LHCN-M2 (cell line): ENCODE measurements around the gene TNFRSF1A. TPM values are rescaled to one million over a fixed set of nuclear protein-coding genes. Genes with fewer than 3 reads are reported as not detected.
A peak's percentile ranks its signal among the peaks of the same experiment; 100 is the strongest.

Source experiments
- DNase-seq: peaks from one replicate; pipeline ENCODE4 v3.0.0-alpha.2; 2012; ENCODE audit warnings: low read depth
- total RNA-seq: library from RNA; depleted of rRNA; stranded (reverse); fragments of >200 nt; gene quantifications from 2 replicates; pipeline ENCODE4 v1.2.3, GENCODE V29; 2014

Gene TNFRSF1A
- total RNA-seq, 1 experiment from 2014 or later, result 233 TPM

DNA sequence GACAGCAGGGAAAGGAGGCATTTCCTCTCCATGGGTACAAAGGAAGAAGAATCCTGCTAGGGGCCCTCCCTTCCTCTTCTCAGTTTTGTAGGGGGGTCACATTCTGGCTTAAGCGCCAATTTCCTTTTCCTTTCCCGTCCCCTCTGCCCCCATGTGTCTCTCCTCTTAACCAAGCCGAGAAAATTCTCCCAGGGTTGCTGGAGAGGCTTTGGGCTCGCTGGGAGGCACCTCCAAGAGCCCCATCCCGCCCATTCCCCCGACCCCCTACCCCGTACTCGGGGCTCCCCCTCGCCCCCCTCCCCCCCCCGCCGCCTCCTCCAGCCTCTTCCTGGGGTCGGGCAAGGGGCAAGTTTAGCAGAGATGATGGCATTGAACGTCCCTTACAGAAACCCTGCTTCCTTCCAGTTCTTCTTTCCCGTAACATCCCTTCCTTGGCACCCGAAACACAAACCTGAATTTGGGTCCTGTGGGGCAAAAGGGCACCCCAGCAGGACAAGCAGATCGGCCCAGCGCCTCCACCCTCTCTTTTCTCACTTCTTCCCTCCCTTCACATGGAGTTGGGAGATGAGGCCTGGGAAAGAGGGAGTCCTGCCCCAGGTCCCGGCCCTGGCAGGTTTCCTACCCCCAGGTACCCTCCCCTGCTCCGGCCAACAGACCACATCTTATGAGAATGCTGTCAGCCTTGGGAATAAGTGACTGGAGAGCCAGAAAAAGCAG is 17.7 kb downstream of the TNFRSF1A start:
- no peak for DNase-seq

DNA sequence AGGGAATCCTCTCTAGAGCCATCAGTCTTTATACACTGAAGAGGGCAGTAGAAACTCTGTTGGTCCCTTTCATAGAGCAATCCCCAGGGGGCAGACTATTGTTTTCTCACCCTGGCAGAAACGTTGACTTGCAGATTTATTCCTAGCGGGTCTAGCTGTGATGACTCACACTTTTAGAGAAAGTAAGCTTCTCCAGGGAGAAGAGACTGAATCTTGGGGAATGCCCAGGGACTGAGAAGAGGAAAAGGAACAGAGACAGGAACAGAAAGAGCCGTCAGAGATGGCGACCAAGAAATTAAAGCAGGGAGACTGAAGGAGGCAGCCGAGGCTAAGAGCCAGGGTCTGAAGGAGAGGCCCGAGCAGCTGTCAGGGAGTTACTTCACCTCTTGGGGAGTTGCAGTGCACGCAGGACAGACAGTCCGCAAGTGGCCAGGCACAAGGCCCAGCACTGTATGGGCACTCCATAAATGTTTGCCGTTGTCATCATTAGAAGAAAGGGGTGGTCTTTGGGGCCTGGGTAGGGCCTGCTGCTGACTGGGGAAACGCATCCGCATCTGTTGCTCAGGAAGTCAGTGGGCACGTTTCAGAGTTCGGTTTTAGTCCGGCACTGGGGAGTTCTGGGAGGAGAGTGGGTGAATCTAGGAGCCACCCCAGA is 18.4 kb downstream of the TNFRSF1A start:
- DNase-seq, result peak; percentile 98

DNA sequence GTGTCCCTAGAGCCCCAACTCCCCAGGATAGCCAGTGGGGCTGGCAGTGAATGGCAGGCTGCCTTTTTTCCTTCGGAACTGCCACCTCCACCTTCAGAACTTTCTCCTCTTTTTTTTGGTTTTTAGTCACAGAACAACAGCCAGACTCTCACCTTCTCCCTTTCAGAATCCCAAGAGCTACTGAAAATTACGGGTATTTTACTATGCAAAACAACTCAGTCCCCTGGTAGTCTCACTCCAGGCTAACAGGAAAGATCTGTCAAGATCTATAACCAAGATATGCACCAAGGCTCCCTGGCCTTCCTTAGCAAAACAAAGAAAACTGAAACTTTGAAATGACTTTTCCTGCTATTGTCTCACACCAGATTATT is 18.9 kb downstream of the TNFRSF1A start:
- DNase-seq, result no peak

DNA sequence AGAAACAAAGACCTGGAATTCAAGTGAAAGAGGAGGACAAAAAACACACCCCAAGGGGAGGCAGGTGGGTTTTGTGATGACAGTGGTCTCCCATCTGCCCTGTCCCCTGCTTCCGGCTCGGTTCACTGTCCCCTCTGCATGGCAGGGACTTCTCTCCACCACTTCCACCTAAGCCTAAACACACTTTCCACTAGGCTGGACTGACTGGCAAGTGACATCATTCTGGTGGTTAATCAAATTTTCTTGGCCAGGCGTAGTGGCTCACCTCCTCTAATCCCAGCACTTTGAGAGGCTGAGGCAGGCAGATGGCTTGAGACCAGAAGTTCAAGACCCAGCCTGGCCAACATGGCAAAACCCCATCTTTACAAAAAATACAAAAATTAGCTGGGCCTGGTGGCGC is 19.5 kb downstream of the TNFRSF1A start:
- no peak for DNase-seq

DNA sequence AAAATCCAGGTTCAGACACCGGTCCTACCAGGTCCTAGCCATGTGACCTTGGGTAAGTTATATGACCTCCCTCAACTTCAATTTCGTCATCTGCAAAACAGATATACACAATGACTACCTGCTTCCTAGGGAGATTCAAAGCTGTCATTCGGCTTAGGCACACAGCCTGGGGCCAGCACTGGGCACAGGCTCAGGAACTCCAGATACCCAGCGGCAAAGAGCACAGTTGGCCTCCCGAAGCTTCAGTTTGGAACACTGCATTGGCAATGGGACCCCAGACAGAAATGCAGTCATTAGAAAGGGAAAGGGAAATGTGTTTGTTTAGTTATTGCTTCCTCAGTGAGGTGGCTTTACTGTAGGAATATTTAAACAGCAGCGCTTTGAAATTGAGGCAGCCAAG is 20.0 kb downstream of the TNFRSF1A start:
- no peak for DNase-seq

DNA sequence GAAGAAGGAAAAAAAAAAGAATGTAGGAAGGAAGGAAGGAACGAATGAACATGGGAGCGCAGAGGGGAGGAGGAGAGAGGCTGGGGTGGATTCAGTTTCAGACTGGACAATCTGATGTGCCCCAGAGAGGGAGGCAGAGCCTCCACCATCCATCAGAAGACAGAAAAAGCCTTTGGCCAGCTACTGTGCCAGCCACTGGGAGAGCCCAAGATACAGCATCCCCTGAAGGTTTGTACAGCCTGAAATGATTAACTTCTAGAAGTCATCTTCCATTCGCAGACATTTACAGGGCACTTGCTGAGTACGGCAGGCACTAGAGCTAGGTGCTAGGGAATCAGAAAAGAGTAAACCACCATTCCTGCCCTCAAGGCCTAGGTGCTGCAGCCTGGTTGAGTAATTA is 22.4 kb downstream of the TNFRSF1A start:
- DNase-seq, result no peak

DNA sequence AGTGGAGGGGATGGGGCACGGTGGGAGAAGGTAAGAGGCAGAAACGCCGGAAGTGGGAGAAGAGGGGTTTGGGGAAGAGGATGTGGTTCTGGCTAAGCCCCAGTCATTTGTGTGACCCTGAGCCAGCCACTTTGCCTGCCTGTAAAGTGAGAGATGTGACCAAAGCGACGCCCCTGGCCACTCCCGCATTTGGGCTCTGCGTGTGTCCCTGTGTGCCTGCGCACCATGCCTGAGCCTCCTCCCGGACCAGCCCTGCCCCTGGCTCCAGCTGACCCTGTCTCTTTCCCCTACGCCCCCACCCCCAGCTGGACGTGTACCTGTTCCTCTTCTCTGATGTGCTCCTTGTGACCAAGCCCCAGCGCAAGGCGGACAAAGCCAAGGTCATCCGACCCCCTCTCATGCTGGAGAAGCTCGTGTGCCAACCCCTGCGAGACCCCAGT is 23.4 kb downstream of the TNFRSF1A start:
- no peak for DNase-seq

DNA sequence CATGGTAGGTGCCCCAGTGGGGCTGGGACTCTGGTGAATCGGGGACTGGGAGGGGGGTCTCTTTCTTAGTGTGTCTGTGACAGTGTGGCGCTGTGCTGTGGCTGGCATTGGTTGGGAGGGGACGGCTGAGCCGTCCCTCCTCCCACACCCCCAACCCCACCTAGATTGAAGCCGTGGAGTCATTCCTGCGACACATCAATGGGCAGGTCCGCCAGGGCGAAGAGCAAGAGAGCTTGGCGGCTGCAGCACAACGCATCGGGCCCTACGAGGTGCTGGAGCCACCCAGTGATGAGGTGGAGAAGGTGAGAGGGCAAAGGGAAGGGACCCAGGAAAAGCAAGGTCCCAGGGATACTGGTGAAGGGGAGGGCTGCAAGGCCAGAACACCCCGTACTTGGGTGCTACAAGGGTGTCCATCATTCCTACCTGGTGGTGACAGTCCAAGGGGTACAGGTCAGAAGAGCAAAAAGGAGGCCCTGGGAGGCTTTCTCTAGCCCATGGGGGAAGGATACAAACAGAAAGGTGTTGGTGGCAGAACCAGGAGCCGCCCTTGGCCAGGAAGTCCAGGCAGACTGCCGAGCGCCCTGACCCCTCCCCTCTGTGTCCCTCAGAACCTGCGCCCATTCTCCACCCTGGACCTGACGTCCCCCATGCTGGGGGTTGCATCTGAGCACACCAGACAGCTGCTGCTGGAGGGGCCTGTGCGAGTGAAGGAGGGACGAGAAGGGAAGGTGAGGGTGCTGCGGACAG is 24.0 kb downstream of the TNFRSF1A start:
- no peak for DNase-seq

DNA sequence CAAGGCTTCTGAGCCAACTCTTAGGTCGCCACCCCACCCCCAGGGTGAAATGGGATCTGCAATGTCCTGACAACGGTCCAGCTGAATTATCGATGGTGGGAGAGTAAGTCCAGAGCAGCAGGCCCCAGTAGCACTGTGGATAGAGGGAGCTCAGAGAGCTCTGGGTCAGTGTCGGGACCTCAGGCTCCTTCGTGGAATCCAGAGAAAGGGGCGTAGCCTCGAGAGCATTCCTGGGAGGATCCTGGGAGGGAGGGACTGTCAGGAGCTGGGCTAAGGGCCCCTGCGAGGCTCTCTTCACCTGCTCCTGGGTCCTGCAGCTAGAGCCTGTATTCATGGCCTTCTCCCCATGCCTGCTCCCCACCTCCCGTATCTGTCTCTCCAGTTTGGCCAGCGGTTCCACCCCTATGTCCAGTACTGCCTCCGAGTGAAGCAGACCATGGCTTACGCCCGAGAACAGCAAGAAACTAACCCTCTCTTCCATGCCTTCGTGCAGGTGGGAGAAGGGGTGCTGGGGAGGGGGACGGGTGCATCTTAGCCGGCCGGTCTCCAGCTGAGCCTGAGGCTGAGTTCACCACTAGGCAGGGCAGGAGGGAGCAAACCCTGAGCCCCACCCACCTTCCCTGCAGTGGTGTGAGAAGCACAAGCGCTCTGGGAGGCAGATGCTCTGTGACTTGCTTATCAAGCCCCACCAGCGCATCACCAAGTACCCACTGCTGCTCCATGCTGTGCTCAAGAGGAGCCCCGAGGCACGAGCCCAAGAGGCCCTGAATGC is 24.8 kb downstream of the TNFRSF1A start:
- no peak for DNase-seq

DNA sequence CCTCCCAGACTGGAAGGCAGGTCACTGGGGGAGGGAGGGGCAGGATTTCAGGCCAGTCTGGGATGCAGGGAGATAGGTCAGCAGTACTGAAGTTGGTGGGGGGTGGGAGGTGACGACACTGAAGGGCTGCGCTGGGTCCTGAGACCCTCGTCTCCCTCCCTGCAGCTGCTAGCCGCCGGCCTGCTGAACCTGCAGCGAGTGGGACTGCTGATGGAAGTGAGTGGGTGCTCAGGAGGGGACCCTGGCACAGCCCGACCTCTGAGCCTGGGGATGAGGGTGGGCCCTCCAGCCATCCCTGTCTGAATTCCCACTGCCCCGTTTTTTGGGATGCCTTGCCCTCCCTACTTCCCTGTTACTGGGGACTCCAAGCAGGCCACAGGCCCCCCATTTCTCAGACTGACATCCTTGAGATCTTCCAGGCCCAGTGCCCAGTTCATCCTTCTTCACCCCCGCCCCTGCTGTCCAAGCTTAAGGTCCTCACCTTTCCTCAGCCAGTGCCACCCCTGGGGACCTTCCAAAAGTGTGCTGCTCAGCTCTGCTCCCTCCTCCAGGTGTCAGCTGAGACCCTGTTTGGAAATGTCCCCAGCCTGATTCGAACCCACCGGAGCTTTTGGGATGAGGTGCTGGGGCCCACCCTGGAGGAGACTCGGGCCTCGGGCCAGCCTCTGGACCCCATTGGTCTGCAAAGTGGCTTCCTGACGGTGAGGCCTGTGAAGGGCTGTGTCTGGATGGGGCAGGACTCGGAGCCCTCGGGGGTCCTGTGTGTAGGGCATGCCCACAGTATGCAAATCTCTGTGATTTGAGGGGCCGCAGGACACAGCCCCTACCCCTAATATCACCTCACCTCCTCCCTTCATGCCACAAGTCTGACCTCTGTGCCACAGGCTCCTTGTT is 25.9 kb downstream of the TNFRSF1A start:
- DNase-seq, result no peak

DNA sequence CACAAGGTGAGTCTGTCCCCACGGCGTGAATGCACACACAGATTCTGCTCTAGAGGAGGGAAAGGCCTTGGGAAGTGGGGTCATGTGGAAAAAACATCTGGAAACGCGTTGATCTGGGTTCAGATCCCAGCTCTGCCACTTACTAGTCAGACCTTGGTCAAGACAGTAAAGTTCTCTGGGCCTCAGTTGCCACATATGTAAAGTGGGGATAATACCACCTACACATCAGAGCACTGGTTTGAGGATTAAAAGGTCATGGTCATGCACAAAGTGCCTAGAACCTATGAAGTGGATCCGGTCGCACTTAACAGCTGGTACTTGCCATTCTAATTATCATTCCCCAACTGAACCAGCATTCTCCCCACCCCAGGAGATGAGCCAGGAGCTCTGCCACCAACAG is 26.7 kb downstream of the TNFRSF1A start:
- DNase-seq, result no peak

DNA sequence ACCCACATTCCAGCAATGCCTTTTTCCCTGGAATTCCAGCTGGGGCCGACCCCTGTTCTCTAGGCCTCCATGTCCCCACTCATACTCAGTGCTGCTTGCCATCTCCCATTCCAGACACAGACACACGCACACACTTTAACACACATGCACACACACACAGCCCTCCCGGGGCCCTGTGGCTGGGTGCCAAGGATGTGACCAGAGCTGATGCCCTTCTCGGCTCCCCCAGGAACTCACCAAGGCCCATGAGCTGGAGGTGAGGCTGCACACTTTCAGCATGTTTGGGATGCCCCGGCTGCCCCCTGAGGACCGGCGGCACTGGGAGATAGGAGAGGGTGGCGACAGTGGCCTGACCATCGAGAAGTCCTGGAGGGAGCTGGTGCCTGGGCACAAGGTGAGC is 27.1 kb downstream of the TNFRSF1A start:
- DNase-seq, result no peak

DNA sequence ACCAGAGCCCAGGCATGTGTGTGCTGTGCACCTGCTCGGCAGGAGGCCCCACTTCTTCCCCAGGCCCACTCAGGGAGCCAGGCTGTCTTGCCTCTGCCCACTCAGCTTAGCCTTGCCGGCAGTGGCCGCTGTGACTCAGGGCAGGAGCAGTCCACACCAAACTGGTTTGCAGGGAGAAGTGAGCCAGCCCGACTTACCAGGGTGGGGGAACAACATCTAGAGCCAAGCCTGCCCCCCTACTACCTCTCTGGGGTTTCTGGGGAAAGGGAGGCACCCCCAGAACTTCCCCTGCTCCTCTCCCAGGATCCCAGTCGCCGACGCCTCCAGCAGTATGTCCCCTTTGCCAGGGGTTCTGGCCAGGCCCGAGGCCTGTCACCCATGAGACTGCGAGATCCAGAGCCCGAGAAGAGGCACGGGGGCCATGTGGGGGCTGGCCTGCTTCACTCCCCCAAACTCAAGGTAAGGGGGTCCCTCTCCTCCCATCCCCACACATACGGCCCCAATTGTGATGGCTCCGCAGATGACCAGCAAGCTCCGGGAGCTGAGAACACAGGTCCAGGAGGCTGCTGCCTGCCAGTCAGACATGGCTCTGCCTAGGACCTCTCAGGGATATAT is 28.4 kb downstream of the TNFRSF1A start:
- DNase-seq, result no peak

DNA sequence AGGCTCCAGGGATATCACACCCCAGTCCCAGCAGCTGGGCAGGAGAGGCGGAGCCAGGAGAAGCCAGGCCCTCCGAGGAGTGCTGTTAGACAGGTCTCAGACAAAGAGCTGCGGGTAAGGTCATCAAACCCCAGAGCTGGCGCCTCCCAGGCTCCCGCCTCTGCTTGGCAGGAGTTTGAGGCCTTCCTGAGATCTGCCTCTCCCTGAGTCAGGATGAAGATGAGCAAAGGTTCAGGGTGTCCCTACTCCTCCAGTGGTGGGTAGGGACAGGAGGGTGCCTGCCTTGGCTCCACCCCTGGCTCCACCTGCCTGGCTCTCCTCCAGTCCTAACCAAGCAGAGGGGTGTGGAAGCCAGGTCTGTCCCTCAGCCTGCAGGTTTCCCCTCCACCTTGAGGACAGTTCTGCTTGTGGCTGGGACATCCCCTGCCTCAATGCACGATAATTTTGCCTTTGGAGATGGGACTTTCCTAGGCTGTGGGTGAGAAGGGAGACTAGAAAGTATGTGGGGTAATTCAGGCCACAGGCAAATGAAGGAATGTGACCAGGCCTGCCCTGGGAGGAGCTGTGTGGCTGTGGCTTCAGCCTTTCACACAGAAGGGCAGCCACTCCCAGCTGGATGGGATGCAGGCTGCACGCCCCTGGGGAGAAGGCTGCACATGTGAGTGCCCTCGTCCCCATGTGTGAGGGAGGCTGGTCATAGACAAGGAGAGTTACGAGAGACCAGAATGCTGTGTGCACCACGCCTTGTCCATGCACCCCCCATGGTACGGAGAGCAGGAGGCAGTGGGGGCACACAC is 29.1 kb downstream of the TNFRSF1A start:
- DNase-seq, result no peak

DNA sequence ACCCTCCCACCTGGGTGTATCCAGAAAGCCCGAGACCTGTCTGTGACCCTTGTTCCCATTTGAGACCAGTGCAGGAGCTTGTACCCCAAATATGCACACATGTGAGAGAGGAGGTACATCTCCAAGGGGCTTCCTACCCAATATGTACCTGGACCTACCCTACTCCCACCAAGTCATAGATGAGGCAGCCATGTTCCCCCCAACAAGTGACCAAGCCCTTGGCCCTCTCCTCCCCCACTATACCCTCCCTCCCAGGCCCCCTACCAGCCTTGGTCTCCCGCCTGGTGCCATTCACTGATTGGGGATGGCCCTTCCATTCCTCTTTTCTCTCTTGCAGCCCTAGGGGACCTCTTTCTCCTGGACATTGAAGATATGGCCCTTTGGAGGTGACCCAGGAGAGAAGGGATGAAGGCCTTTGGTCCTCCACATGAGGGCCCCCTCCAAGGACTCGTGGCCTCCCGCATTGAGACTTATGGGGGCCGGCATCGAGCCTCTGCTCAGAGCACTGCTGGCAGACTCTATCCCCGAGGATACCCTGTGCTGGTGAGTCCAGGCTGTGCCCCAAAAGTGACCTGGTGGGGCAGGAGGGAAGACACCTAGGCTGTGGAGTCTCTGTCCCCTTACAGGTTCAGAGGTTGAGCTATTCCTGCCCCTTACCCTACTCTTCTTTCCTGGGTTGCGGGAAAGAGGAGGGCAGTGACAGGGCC is 29.9 kb downstream of the TNFRSF1A start:
- DNase-seq, result no peak

DNA sequence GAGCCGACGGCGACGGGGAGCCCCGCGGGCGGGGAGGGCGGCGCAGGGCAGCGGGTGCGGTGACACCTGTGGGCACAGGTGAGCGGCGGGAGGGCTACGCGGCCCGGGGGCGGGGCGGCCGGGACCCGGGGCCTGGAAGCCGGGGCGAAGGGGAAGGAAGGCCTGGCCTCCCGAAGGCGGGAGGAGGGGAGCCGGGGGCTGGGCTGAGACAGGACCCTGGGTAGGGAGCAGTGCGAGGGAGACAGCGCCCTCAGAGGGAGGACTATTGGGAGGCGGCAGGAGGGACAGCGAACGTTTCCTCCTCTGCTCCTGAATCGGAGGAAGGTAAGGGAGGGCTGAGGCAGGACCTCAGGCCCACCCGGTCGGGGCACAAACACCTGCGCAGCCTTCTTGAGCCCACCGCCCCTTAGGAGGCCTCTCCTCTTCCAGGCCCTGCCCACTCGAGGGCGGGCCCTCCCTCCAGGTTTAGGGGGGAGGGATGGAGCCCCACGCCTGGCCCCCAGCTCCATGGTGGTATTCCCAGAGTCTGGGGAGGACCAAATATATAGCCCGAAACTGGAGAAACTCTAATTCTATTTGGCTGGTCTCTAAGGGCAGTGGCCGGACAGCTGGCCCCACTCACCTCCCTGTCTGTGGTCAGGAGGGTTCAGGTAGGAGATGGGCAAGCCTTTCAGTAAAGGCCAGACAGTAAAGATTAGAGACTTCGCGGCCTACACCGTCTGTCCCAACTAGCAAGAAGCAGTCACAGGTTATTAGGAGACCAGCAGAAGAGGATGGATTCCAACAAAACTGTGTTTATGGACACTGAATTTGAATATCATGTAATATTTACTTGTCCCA is 30.9 kb downstream of the TNFRSF1A start:
- no peak for DNase-seq

DNA sequence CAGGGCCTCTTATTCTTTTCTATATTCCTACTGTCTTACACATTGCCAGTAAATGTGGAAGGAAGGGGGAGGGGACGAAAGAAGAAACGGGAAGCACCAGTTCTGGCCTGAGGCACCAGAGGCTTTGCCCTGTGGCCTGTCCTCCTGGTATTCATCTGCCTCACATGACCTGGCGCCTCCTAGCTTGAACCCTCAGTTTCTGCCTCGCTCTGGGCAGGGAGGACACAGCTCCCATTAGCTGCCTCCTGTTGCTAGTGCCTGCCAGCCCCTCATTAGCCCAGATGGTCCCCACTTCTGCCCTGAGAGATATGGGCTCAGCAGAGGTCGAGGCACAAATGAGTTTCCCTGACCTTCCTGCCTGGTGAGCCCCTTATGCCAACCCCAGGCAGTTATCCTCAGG is 34.3 kb downstream of the TNFRSF1A start:
- DNase-seq, result no peak

DNA sequence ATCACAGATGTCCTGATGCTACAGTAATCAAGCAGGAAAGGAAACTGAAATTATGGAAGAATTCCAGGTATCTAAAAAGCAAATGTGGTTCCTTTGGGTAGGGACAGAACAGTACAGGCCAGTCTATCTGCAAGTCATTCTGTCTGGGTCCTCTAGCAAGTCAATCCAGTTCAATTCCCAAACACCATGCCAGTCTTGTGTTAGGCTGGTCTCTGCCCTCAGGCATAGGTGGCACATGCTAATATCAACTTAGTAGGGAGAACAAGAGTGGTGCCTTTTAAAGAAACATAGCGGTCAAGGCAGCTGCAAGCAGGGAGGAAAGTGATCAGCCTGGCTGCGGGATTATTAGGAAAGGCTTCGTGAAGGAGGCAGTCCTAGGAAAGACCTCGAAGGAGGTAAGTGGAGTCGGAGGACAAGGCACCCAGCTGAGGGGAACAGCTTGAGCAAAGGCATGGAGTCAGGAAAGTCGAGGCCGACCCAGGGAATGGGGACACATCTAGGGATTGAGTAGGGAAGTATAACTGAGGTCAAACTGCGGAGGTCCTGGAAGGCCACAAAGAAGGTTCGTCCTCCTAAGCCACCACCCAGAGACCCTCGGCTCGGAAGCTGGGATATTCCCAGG is 35.2 kb downstream of the TNFRSF1A start:
- DNase-seq, result no peak
